GM12865 (cell line): ENCODE results near the gene CTNS.

Source experiments
- DNase-seq: peaks from one replicate; pipeline ENCODE4 v3.0.0; 2010; ENCODE audit warnings: low read depth
- H3K4me3 ChIP-seq: 2 replicates; pipeline ENCODE4 v1.5.1; 2011; ENCODE audit warnings: mild to moderate bottlenecking, low read depth, low read length, control low read depth
- TF ChIP-seq, protein P1 (sequence below): IDR thresholded peaks from 2 replicates; pipeline ENCODE4 v1.5.1; 2011; ENCODE audit warnings: low read length, control low read depth, low read depth, inconsistent platforms; ENCODE audit not compliant: insufficient read depth; ENCODE audit errors: missing control alignments

CTNS gene

GRCh38 chr17:3657874-3658783, 21.6 kb downstream of the CTNS start:
- no peak overlapping the region for H3K4me3 ChIP-seq
- DNase-seq = no peak
- TF ChIP-seq, protein P1, sequence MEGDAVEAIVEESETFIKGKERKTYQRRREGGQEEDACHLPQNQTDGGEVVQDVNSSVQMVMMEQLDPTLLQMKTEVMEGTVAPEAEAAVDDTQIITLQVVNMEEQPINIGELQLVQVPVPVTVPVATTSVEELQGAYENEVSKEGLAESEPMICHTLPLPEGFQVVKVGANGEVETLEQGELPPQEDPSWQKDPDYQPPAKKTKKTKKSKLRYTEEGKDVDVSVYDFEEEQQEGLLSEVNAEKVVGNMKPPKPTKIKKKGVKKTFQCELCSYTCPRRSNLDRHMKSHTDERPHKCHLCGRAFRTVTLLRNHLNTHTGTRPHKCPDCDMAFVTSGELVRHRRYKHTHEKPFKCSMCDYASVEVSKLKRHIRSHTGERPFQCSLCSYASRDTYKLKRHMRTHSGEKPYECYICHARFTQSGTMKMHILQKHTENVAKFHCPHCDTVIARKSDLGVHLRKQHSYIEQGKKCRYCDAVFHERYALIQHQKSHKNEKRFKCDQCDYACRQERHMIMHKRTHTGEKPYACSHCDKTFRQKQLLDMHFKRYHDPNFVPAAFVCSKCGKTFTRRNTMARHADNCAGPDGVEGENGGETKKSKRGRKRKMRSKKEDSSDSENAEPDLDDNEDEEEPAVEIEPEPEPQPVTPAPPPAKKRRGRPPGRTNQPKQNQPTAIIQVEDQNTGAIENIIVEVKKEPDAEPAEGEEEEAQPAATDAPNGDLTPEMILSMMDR = no peak

- TF ChIP-seq, protein P1 = no peak
- no peak for DNase-seq
- no peak overlapping the region for H3K4me3 ChIP-seq
Observed at GRCh38 chr17:3658784-3659449, 22.4 kb downstream of the CTNS start.

GRCh38 chr17:3659541-3660111, 23.1 kb downstream of the CTNS start:
- no peak overlapping the region for H3K4me3 ChIP-seq
- TF ChIP-seq, protein P1 = no peak
- DNase-seq = no peak

DNA sequence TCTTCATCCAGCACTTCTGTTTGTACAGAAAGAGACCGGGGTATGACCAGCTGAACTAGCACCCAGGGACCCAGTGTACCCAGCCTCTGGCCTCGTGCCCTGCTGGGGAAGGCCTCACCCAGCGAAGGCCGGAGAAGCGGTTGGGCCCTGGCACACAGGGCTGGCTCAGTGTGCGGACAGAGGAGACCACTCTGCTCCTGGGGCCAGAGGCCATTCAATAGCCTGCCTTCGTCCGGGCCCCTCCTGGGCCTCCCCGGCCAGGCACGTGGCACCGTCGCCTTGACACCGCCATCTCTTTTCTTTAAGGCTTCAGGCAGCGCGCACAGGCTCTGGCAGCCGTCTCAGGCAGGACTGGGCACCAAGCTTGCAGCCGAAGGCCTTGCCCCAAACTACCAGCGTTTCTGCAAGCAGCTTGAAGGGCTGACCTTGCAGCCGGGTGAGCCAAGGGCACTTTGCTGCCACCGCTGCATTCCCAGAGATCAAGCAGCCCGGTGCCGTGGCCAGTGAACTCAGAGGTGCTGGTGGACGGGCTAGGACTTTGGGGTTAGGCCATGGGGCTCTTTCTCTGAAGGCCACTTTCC, 23.8 kb downstream of the CTNS start:
- TF ChIP-seq, protein P1 = no peak
- no peak overlapping the region for H3K4me3 ChIP-seq
- DNase-seq = no peak

DNA sequence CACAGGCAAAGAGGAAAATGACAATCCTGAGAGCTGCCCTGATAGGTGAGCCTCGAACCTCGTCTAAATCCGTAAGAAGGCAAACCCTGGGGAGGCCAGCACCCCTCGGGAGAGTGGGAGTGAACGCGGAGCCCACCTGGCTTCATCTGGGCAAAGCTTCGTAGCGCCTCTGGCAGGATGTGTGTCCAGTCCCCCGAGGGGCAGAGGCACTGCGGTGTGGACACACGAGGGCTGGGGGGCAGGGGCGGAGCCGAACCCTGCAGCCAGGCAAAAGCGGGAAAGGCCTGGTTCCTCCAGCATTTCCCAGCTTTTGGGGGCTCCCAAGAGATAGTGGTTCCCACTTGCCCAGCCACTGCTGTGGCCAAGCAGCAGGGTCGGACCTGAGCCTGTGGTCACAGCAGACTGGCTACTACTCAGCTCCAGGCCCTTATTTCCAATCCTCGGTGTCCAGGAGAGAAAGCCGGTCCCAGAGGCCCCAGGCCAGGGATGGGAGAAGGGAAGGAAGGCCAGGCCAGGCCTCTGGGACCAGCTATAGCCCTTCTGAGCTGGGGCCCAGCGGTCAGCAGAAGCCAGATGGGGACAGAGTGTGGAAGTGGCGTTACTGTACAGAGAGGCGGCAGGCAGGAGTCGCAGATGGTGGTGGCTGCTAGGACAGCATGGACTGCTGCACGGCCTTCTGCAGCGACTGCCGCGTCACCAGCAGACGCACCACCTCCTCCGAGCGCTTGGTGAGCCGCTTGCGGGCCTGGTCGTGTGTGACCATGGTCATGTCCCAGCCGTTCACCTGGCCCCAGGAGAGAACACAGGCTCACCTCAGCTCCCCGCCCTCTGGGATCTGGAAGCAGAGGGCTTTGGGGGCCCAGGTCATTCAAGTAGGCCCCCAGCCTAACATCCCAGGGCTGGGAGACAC, 26.8 kb downstream of the CTNS start:
- TF ChIP-seq, protein P1 = no peak
- DNase-seq = no peak
- H3K4me3 ChIP-seq = no peak overlapping the region

DNA sequence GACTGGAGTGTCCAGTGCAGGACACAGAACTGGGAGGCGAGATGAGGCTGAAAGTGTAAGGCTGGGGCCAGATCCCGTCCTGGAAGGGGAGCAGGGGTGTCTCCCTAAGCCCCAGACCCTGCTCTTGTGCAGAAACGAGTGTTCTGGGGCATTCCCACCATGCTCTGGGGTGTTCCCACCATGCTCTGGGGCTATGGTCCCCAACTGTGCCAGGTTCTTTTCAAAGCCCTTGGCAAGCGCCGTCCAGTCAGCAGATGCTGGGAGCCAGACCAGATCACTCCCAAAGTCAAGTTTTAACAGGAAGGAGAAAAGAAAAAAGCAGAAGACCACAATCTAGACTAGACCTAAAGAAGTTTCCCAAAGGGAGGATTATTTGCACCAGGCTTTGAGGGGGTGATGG, 29.3 kb downstream of the CTNS start:
- no peak overlapping the region for H3K4me3 ChIP-seq
- TF ChIP-seq, protein P1 = no peak
- DNase-seq = no peak
